Neural progenitor cell (in vitro differentiated cells): ENCODE data around the gene CACNG8. TPM values are rescaled to one million over a fixed set of nuclear protein-coding genes. Genes with fewer than 3 reads are reported as not detected.

Source experiments
- DNase-seq: peaks from one replicate; pipeline ENCODE4 v3.0.0-alpha.2; 2016; ENCODE audit warnings: low spot score
- H2AFZ ChIP-seq: fragments of 200-600 bp; sonication (generic); replicated peaks from 2 replicates; pipeline ENCODE4 v1.6.1; 2016; ENCODE audit warnings: antibody characterized with exemption
- H3F3A ChIP-seq: fragments of 200-600 bp; sonication (generic); 2 replicates; pipeline ENCODE4 v1.6.1; 2016; ENCODE audit warnings: antibody characterized with exemption, low read depth
- H3K27ac ChIP-seq: fragments of 200-600 bp; sonication (generic); 2 replicates; pipeline ENCODE4 v1.5.1; 2016; ENCODE audit warnings: mild to moderate bottlenecking
- H3K27me3 ChIP-seq: fragments of 200-600 bp; sonication (generic); 2 replicates; pipeline ENCODE4 v1.6.1; 2016; ENCODE audit warnings: mild to moderate bottlenecking, moderate library complexity
- H3K36me3 ChIP-seq: fragments of 200-600 bp; sonication (generic); 2 replicates; pipeline ENCODE4 v1.5.1; 2016
- H3K4me1 ChIP-seq: fragments of 200-600 bp; sonication (generic); 2 replicates; pipeline ENCODE4 v1.6.1; 2016; ENCODE audit warnings: mixed run types
- H3K4me2 ChIP-seq: fragments of 200-600 bp; sonication (generic); 2 replicates; pipeline ENCODE4 v1.6.1; 2016
- H3K4me3 ChIP-seq: fragments of 200-600 bp; sonication (generic); 2 replicates; pipeline ENCODE4 v1.5.1; 2016
- H3K79me2 ChIP-seq: fragments of 200-600 bp; sonication (generic); 2 replicates; pipeline ENCODE4 v1.6.1; 2016; ENCODE audit warnings: low read depth
- H3K9ac ChIP-seq: fragments of 200-600 bp; sonication (generic); 2 replicates; pipeline ENCODE4 v1.6.1; 2016
- H3K9me3 ChIP-seq: fragments of 200-600 bp; sonication (generic); 2 replicates; pipeline ENCODE4 v1.5.1; 2016; ENCODE audit warnings: low read depth
- H4K20me1 ChIP-seq: fragments of 200-600 bp; sonication (generic); 2 replicates; pipeline ENCODE4 v1.6.1; 2016; ENCODE audit warnings: low read depth
- H3K27ac Mint-ChIP-seq: 3 replicates; pipeline ENCODE4 v1.8.0; 2021; ENCODE audit warnings: mixed read lengths
- H3K27me3 Mint-ChIP-seq: 2 replicates; pipeline ENCODE4 v1.8.0; 2022; ENCODE audit warnings: low read depth, mild to moderate bottlenecking, inconsistent platforms, moderate library complexity, mixed read lengths; ENCODE audit not compliant: insufficient read depth
- H3K36me3 Mint-ChIP-seq: 3 replicates; pipeline ENCODE4 v1.8.0; 2021; ENCODE audit warnings: mixed read lengths
- H3K4me1 Mint-ChIP-seq: 3 replicates; pipeline ENCODE4 v1.8.0; 2021; ENCODE audit warnings: mixed read lengths
- H3K4me3 Mint-ChIP-seq: 3 replicates; pipeline ENCODE4 v1.8.0; 2021; ENCODE audit warnings: mild to moderate bottlenecking, moderate library complexity, mixed read lengths
- H3K9me3 Mint-ChIP-seq: 3 replicates; pipeline ENCODE4 v1.8.0; 2020; ENCODE audit warnings: mixed read lengths
- CTCF ChIP-seq: fragments of 200-600 bp; sonication (generic); IDR thresholded peaks from 2 replicates; pipeline ENCODE4 v1.5.1; 2017; ENCODE audit warnings: antibody characterized with exemption, mild to moderate bottlenecking
- EZH2 ChIP-seq: fragments of 200-600 bp; sonication (generic); IDR thresholded peaks from 2 replicates; pipeline ENCODE4 v1.6.1; 2017; ENCODE audit warnings: antibody characterized with exemption, mild to moderate bottlenecking, moderate library complexity
- EZH2phosphoT487 ChIP-seq: fragments of 200-600 bp; sonication (generic); IDR thresholded peaks from 2 replicates; pipeline ENCODE4 v1.6.1; 2017; ENCODE audit warnings: antibody characterized with exemption
- total RNA-seq: library from RNA; depleted of rRNA; stranded (reverse); fragments of >200 nt; gene quantifications from 2 replicates; pipeline ENCODE4 v1.2.3, GENCODE V29; 2015; ENCODE audit warnings: low replicate concordance

The CACNG8 gene
- total RNA-seq, 1 donor from 2014 or later: 0.02 TPM

- H2AFZ ChIP-seq: no peak overlapping the region
- H3K36me3 ChIP-seq: no peaks in the 10 kb centered on the region
- H3K4me3 Mint-ChIP-seq: no peak overlapping the region
Measured at GRCh38 chr19:53982001-53982451, 19.3 kb downstream of the CACNG8 start.

GRCh38 chr19:53982611-53983010 lies 19.9 kb downstream of the CACNG8 start:
- H3K79me2 ChIP-seq: no peaks in the 10 kb centered on the region
- Mint-ChIP-seq H3K36me3 (peaks cover 5% of the 10 kb centered on the region), H3K4me3 (no peak overlapping the region), H3K4me1 (peaks cover 14% of the 10 kb centered on the region), H3K27ac (no peak overlapping the region), H3K9me3 (peaks cover 4% of the 10 kb centered on the region), H3K27me3 (peaks cover 17% of the 10 kb centered on the region)
- H3K9me3 ChIP-seq: no peaks in the 10 kb centered on the region
- TF ChIP-seq CTCF: no peak
- no peak for TF ChIP-seq EZH2phosphoT487
- TF ChIP-seq EZH2: no peak
- peaks cover 95% of the 10 kb centered on the region for H3K27me3 ChIP-seq
- peak overlapping the region; percentile 71 for H3K4me2 ChIP-seq
- peak overlapping the region; percentile 35 for H3K4me3 ChIP-seq
- DNase-seq: peak; percentile 44
- H3K9ac ChIP-seq: no peak overlapping the region
- no peaks in the 10 kb centered on the region for H3K36me3 ChIP-seq
- H4K20me1 ChIP-seq: peaks cover 15% of the 10 kb centered on the region
- H3F3A ChIP-seq: peaks cover 38% of the 10 kb centered on the region
- no peak overlapping the region for H2AFZ ChIP-seq
- H3K4me1 ChIP-seq: peaks cover 5% of the 10 kb centered on the region
- H3K27ac ChIP-seq: no peak overlapping the region

More at GRCh38 chr19:53982001-53982451, 19.3 kb downstream of the CACNG8 start:
- peaks cover 4% of the 10 kb centered on the region for H3K9me3 Mint-ChIP-seq
- peaks cover 18% of the 10 kb centered on the region for H3K4me1 Mint-ChIP-seq
- H3K27ac ChIP-seq: no peak overlapping the region
- peak overlapping the region; percentile 32 for H3K4me3 ChIP-seq
- DNase-seq: peak; percentile 65
- H4K20me1 ChIP-seq: peaks cover 15% of the 10 kb centered on the region
- no peaks in the 10 kb centered on the region for H3K79me2 ChIP-seq
- peaks cover 38% of the 10 kb centered on the region for H3F3A ChIP-seq
- H3K27me3 Mint-ChIP-seq: peaks cover 17% of the 10 kb centered on the region
- no peak overlapping the region for H3K9ac ChIP-seq
- H3K4me2 ChIP-seq: peak overlapping the region; percentile 66
- H3K4me1 ChIP-seq: peaks cover 5% of the 10 kb centered on the region
- TF ChIP-seq EZH2phosphoT487: peak; percentile 78
- peak; percentile 83 for TF ChIP-seq EZH2
- TF ChIP-seq CTCF: no peak
- H3K27me3 ChIP-seq: peaks cover 91% of the 10 kb centered on the region
- H3K36me3 Mint-ChIP-seq: peaks cover 5% of the 10 kb centered on the region
- H3K9me3 ChIP-seq: no peaks in the 10 kb centered on the region
- no peak overlapping the region for H3K27ac Mint-ChIP-seq

- Histone ChIP-seq H4K20me1 (peaks cover 15% of the 10 kb centered on the region), H3K9ac (no peak overlapping the region), H3K4me1 (peaks cover 5% of the 10 kb centered on the region), H3K4me2 (no peak overlapping the region), H3K79me2 (no peaks in the 10 kb centered on the region), H3K4me3 (no peak overlapping the region), H3K9me3 (no peaks in the 10 kb centered on the region), H2AFZ (no peak overlapping the region), H3K27me3 (peaks cover 90% of the 10 kb centered on the region), H3K36me3 (no peaks in the 10 kb centered on the region), H3K27ac (no peak overlapping the region), H3F3A (peaks cover 32% of the 10 kb centered on the region)
- TF ChIP-seq EZH2 (no peak), CTCF (no peak), EZH2phosphoT487 (peak; percentile 1)
- Mint-ChIP-seq H3K4me3 (no peak overlapping the region), H3K27ac (no peak overlapping the region), H3K27me3 (peaks cover 21% of the 10 kb centered on the region), H3K36me3 (peaks cover 5% of the 10 kb centered on the region), H3K4me1 (peaks cover 12% of the 10 kb centered on the region), H3K9me3 (peaks cover 4% of the 10 kb centered on the region)
- no peak for DNase-seq
Measured at GRCh38 chr19:53983457-53984289, 20.9 kb downstream of the CACNG8 start.
